Central memory CD4-positive, alpha-beta T cell (primary cell): ENCODE data around the gene CCDC85C.

Experiments
- DNase-seq: peaks from one replicate; pipeline ENCODE4 v3.0.0; 2022

CCDC85C gene

GRCh38 chr14:99570544-99571302, 33.3 kb downstream of the CCDC85C start:
- DNase-seq: no peak

DNA sequence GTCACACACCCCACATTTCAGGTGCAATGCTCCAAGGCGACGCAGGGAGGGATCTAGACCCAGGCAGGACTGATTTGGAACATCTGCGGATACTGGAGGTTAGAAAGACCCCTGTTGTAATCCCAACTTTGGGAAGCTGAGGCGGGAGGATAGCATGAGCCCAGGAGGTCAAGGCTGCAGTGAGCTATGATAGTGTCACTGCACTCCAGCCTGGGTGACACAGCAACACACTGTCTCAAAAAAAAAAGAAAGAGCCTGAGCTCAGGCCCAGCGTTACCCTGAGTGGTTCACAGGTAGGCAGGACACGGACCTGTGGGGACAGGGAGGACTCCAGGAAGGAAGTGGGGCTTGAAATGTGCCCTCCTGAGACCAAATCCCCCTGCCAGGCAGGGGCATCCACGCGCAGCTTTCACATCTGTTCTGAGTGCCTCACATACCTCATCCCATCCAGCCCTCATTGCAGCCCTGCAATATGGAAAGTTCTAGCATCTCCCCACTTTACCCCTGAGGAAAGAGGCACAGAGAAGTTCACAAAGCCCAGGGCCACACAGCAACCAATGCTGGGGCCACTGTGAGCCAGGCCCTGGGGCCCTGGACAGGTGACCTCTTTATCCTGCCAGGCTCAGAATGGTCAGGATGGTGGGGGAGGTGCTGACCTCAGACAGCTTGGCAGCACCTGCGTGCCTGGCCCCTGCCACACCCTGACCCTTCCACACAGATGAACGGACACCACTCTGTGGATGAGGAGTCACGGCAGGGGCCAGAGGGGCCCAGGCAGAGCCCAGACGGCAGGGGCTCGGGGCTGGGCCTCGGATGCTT, 34.1 kb downstream of the CCDC85C start:
- no peak for DNase-seq

DNA sequence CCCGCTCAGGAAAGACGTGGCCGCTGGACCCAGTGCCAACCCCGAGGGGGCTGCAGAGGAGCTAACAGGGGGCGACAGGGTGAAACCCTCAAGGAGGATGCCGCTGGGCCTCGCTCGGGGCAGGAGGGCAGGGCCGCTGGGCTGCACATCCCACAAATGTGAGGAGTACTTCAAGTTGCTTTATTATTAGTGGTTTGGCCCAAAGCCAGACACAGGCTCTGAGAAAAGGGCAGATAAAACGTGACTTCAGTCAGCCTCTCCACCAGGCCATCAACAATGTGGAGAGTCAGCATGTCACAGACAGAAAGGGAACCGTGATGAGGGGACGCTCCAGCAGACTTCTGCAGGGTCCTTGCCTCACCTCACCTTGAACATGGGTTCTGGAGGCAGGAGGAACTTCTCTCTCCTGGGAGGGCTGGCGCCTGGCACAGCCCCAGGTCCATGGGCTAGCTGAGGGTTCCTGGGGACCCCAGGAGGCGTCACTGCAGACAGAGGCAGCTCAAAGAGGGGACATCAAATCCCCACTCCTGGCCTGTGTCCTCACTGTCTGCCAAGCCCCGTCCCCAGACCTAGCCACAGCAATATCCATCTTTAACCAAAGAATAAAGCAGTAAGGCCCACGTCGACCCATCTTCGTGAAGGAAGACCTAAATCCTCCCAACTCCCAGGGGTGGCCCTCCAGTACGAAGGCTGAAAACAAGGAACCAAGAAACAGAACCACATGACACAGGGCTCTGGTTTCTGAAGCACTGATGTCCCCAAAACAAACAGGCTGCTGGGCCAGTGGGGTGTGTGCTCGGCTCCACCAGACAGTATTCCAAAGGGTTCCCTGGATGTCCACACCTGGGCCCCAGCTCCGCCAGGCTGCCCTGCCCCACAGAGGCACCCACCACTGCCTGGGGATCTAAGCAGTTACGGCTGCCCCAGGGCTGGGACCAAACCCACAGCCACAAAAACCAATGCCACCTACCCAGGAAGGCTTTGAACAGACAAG, 35.1 kb downstream of the CCDC85C start:
- no peak for DNase-seq

- DNase-seq: no peak
These were observed 37.3 kb downstream of the CCDC85C start for GRCh38 chr14:99566390-99567354.

DNA sequence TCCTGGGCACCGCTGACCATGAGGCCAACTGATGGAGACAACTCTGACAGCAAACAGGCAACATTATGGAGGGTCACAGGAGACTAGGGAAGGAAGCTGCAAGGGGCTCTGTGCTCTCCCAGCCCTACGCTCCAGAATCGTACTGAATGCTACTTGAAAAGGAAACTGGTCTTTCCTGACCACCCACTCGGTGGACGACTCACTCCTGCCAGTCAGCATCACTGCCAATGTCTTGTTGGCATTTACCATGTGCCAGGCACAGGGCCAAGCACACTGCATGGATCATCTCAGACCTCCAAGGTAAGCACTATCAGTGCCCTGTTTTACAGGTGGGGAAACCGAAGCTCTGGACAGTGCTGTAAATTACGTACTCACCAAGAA, 38.0 kb downstream of the CCDC85C start:
- DNase-seq: no peak

DNA sequence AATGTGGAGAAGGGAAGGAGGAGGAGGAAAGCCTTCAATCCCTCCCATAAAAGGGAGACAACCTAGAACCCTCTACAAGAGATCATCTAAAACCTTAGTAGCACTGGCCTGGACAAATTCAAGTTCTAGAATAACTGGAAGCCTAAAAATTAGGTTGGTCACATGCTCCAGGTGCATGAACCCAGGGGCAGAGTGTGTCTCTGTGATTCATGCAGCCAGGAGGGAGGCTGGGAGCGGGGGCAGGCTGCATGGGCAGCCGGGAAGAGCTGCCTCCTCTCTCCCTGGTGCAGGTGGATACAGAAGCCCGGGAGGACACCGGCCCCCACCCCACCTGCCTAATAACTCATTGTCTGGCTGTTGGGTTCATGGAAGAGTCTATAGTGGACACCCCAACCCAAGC, 38.6 kb downstream of the CCDC85C start:
- DNase-seq: no peak

GRCh38 chr14:99564926-99565259, 39.1 kb downstream of the CCDC85C start:
- no peak for DNase-seq

DNA sequence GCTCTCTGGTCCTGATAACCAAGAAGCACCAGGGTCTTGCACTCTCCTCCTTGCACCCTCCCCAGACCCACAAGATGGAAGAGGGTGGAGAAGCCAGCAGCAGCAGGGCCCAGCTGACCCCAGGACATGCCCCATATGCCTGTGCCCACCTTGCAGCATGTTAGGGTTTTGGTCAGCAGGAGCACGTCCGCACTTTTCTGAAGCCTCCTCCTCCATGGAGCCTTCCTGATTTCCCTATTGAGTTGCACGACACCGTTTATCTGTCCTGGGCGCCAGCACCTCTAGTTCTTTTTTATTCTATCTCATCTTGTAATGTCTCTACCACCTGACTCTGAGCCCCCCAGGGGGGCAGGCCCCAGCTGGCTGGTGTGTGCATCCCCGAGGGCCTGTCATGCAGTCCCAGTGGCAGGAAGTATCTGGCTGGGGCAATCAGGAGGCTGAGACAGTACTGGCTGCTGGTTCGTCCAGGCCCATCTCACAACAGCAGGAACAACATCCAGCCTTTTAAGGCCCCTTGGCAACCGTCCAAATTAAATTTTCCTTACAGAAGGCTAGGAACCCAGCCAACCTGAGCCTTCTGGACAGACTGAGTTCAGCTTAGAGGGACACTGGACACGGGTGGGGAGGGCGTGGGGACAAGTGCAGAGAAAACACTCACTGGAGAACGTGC, 39.6 kb downstream of the CCDC85C start:
- no peak for DNase-seq

GRCh38 chr14:99563749-99564129, 40.3 kb downstream of the CCDC85C start:
- DNase-seq: no peak

GRCh38 chr14:99562856-99563748, 40.9 kb downstream of the CCDC85C start:
- DNase-seq: no peak

- DNase-seq: no peak
These were observed 42.1 kb downstream of the CCDC85C start for GRCh38 chr14:99561864-99562263.

GRCh38 chr14:99560922-99561683, 42.9 kb downstream of the CCDC85C start:
- DNase-seq: no peak

- no peak for DNase-seq
These were observed 43.6 kb downstream of the CCDC85C start for GRCh38 chr14:99560403-99560802.

- no peak for DNase-seq
These were observed 44.6 kb downstream of the CCDC85C start for GRCh38 chr14:99559286-99559990.

DNA sequence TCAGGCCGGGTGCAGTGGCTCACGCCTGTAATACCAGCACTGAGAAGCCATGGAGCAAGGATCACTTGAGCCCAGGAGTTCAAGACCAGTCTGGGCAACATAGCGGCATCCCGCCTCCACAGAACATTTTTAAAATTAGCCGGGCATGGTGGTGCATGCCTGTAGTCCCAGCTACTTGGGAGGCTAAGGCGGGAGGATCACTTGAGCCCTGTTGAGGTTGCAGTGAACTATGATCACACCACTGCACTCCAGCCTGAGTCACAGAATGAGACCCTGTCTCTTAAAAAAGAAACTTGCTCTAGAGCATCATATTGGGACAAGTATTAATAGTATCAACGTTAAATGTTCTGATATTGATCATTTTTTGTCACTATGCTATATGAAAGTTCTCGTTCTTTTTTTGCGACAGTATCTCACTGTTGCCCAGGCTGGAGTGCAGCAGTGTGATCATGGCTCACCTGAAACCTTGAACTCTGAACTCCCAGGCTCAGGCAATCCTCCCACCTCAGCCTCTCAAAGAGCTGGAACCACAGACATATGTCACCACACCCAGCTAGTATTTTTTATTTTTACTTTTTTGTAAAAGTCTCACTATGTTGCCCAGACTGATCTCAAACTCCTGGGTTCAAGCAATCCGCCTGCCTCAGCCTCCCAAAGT, 47.7 kb downstream of the CCDC85C start:
- DNase-seq: no peak

GRCh38 chr14:99554757-99555531, 49.1 kb downstream of the CCDC85C start:
- DNase-seq: no peak

- DNase-seq: no peak
These were observed 49.8 kb downstream of the CCDC85C start for GRCh38 chr14:99554184-99554583.
